HEK293T (cell line): ENCODE results near the gene ADSS2.

Source experiments
- CTCF ChIA-PET: fragments of 350-600 bp; formaldehyde crosslinking; extraction: SDS; loops from one replicate; lab custom pipeline; 2021; ENCODE audit warnings: antibody characterized with exemption, inconsistent platforms; lab: Yijun Ruan, JAX
- POLR2A ChIA-PET: fragments of 350-600 bp; formaldehyde crosslinking; extraction: SDS; loops from one replicate; lab custom pipeline; 2020; ENCODE audit warnings: antibody characterized with exemption, inconsistent platforms; lab: Yijun Ruan, JAX
- DNase-seq: peaks from one replicate; pipeline ENCODE4 v3.0.0; 2012; ENCODE audit warnings: mixed read lengths; ENCODE audit errors: extremely low spot score
- ARNT ChIP-seq: fragments of 450-650 bp; IDR thresholded peaks from 2 replicates; pipeline ENCODE4 v1.6.1; 2017; ENCODE audit warnings: mild to moderate bottlenecking
- BHLHE40 ChIP-seq: fragments of 450-650 bp; IDR thresholded peaks from 2 replicates; pipeline ENCODE4 v1.6.1; 2016; ENCODE audit warnings: mild to moderate bottlenecking, moderate library complexity, borderline replicate concordance
- CTBP1 ChIP-seq: fragments of 450-650 bp; IDR thresholded peaks from 2 replicates; pipeline ENCODE4 v1.6.1; 2016; ENCODE audit warnings: borderline replicate concordance
- ELF4 ChIP-seq: fragments of 450-650 bp; IDR thresholded peaks from 2 replicates; pipeline ENCODE4 v1.6.1; 2017; ENCODE audit warnings: antibody characterized with exemption
- FOXA1 ChIP-seq: fragments of 450-650 bp; IDR thresholded peaks from 2 replicates; pipeline ENCODE4 v1.6.1; 2016; ENCODE audit warnings: mild to moderate bottlenecking
- FOXK2 ChIP-seq: fragments of 450-650 bp; IDR thresholded peaks from 2 replicates; pipeline ENCODE4 v1.6.1; 2016; ENCODE audit warnings: mild to moderate bottlenecking
- FOXM1 ChIP-seq: fragments of 450-650 bp; IDR thresholded peaks from 2 replicates; pipeline ENCODE4 v1.6.1; 2017; ENCODE audit warnings: mild to moderate bottlenecking, borderline replicate concordance
- HDGF ChIP-seq: fragments of 450-650 bp; IDR thresholded peaks from 2 replicates; pipeline ENCODE4 v1.6.1; 2017; ENCODE audit warnings: antibody characterized with exemption, borderline replicate concordance
- L3MBTL2 ChIP-seq: fragments of 450-650 bp; conservative IDR thresholded peaks from 2 replicates; pipeline ENCODE4 v1.6.1; 2016; ENCODE audit warnings: mild to moderate bottlenecking
- LEF1 ChIP-seq: fragments of 450-650 bp; IDR thresholded peaks from 2 replicates; pipeline ENCODE4 v1.6.1; 2017; ENCODE audit warnings: mild to moderate bottlenecking, borderline replicate concordance
- NFRKB ChIP-seq: fragments of 450-650 bp; IDR thresholded peaks from 2 replicates; pipeline ENCODE4 v1.6.1; 2016; ENCODE audit warnings: mild to moderate bottlenecking, moderate library complexity
- SP1 ChIP-seq: fragments of 450-650 bp; IDR thresholded peaks from 2 replicates; pipeline ENCODE4 v1.6.1; 2017
- SUZ12 ChIP-seq: fragments of 450-650 bp; IDR thresholded peaks from 2 replicates; pipeline ENCODE4 v1.6.1; 2016; ENCODE audit warnings: mild to moderate bottlenecking
- TARDBP ChIP-seq: fragments of 450-650 bp; IDR thresholded peaks from 2 replicates; pipeline ENCODE4 v1.6.1; 2016
- ZNF384 ChIP-seq: fragments of 450-650 bp; IDR thresholded peaks from 2 replicates; pipeline ENCODE4 v1.6.1; 2016
- TF ChIP-seq, protein P1 (sequence below): fragments of 450-650 bp; IDR thresholded peaks from 2 replicates; pipeline ENCODE4 v1.6.1; 2016

ADSS2 gene

DNA sequence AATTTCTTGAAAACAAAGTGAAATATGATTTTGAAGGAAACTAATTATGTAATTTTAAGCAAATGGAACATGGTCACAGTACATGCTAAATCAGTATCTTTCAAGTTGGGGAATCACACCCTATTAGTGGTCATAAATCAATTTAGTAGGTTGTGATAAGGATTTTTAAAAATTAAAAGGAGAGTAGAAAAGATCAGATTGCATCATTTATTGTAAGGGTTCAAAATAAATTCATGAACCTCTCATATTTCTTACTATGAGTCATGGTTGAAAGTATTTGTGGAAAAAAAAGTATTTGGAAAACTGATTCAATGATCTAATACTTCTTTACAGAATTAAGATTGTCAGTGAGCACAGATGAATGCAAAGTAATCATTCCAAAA, 14.6 kb downstream of the ADSS2 start:
- CTCF ChIA-PET: no interaction called here
- POLR2A ChIA-PET: no interaction called here
- TF ChIP-seq TARDBP: no peak
- no peak for TF ChIP-seq HDGF
- TF ChIP-seq, protein P1, sequence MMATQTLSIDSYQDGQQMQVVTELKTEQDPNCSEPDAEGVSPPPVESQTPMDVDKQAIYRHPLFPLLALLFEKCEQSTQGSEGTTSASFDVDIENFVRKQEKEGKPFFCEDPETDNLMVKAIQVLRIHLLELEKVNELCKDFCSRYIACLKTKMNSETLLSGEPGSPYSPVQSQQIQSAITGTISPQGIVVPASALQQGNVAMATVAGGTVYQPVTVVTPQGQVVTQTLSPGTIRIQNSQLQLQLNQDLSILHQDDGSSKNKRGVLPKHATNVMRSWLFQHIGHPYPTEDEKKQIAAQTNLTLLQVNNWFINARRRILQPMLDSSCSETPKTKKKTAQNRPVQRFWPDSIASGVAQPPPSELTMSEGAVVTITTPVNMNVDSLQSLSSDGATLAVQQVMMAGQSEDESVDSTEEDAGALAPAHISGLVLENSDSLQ: no peak
- no peak for TF ChIP-seq ZNF384
- no peak for TF ChIP-seq NFRKB
- no peak for TF ChIP-seq ELF4
- TF ChIP-seq BHLHE40: no peak
- no peak for TF ChIP-seq FOXK2
- no peak for TF ChIP-seq LEF1
- TF ChIP-seq ARNT: no peak
- TF ChIP-seq SUZ12: no peak
- no peak for TF ChIP-seq FOXM1
- no peak for TF ChIP-seq SP1
- no peak for TF ChIP-seq CTBP1
- no peak for DNase-seq

DNA sequence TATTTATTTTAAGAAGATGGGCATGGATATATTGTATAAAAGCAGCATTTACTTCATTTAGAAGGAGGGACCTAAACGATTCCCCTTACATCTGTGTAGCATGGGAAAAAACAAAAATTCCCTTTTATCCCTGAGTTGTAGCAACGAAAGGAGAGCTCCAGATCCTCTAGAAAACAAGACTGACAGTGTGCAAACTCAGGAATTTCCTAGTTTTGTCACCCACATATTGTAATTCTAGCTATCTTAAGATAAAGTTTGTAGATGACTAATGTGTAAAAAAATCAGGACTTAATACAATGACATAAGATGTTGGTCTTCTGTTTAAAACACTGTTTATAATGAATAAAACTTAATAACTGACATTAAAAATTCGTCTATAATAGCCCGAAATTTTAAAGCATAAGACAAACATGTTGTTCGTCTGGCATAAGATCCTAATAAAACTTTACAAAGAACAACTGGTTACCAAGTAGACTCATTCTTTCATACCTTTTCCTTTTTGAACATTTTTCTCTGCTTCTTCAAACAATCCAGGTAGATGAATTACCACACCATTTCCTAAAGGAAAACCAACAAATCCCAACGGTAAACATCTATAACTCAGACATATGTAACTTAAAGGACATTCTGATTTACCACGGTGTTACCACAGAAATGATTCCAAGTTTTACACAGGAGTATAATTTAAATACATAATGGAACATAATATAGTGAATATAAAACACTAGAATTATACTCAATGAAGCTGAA, 15.2 kb downstream of the ADSS2 start:
- no peak for DNase-seq
- ChIA-PET POLR2A (no interaction called here), CTCF (no interaction called here)
- TF ChIP-seq HDGF: no peak
- TF ChIP-seq, protein P1: no peak
- TF ChIP-seq SP1: no peak
- no peak for TF ChIP-seq FOXA1
- no peak for TF ChIP-seq BHLHE40
- TF ChIP-seq FOXM1: no peak
- TF ChIP-seq SUZ12: no peak
- TF ChIP-seq ZNF384: no peak
- no peak for TF ChIP-seq TARDBP
- no peak for TF ChIP-seq L3MBTL2
- TF ChIP-seq FOXK2: no peak
- TF ChIP-seq ARNT: no peak
- no peak for TF ChIP-seq NFRKB
- no peak for TF ChIP-seq CTBP1
- no peak for TF ChIP-seq LEF1
- no peak for TF ChIP-seq ELF4

- no peak for DNase-seq
- ChIA-PET CTCF (no interaction called here), POLR2A (no interaction called here)
- TF ChIP-seq NFRKB (no peak), ARNT (no peak), HDGF (no peak), BHLHE40 (no peak), SP1 (no peak), ZNF384 (no peak), SUZ12 (no peak), FOXA1 (no peak)
- TF ChIP-seq, protein P1: no peak
These were observed 16.0 kb downstream of the ADSS2 start for GRCh38 chr1:244435562-244436205.

DNA sequence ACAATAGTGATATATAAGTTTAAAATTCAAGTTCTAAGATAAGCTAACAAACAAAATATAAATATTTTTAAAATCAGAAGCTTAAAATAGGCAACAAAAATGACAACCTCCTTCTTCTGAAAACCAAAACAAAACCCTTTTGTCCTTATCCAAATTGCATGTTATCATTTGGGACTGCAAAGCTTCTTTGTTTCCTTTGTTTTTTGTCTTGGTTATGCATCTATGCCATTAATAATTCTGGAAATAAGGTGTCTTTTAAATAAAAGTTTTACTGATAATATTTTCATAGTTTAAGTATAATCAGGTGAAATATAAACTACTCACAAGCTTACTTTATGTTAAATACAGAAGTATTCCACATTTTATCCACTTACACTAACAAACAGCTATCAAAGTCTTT, 20.5 kb downstream of the ADSS2 start:
- TF ChIP-seq HDGF: no peak
- no peak for TF ChIP-seq SP1
- TF ChIP-seq ARNT: no peak
- DNase-seq: no peak
- POLR2A ChIA-PET: interaction anchor here (1.3 kb wide), 1 partner anchor 20 kb away, joined by 4 read pairs; no protein-coding TSS in a partner anchor
- CTCF ChIA-PET: no interaction called here

DNA sequence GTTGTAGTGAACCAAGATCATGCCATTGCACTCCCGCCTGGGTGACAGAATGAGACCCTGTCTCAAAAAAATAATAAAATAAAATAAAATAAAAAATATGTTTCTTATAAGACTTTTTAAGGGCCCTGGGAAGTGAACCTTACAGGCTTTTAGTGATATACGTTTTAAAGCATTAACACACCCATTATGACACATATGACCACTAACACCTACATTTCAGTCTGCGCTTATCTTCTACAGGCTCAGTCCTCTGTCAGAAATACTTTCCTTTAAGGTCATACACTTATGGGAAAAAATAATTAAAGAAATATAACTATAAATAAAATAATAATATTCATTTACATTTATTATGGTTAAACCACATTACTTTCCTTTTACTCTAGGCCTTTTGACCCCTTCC, 21.9 kb downstream of the ADSS2 start:
- no peak for TF ChIP-seq ZNF384
- no peak for TF ChIP-seq L3MBTL2
- TF ChIP-seq, protein P1: no peak
- TF ChIP-seq TARDBP: no peak
- TF ChIP-seq ARNT: no peak
- no peak for TF ChIP-seq CTBP1
- no peak for TF ChIP-seq LEF1
- no peak for TF ChIP-seq SUZ12
- TF ChIP-seq FOXK2: no peak
- no peak for TF ChIP-seq NFRKB
- no peak for TF ChIP-seq ELF4
- CTCF ChIA-PET: no interaction called here
- POLR2A ChIA-PET: no interaction called here
- DNase-seq: no peak

- ChIA-PET POLR2A (no interaction called here), CTCF (no interaction called here)
- TF ChIP-seq ELF4 (no peak), BHLHE40 (no peak), FOXM1 (no peak), FOXA1 (no peak)
- DNase-seq: no peak
These were observed 24.1 kb downstream of the ADSS2 start for GRCh38 chr1:244427647-244428046.
